HG02678 (cell line): Measurements from ENCODE around the gene KIF1A.
"Not testable (repeated sequence)": the region's sequence is repeated elsewhere in the genome, so short reads cannot be mapped to it uniquely, and the experiment has no call there.

Source experiments
- ATAC-seq: cut with Tn5 transposase; IDR thresholded peaks from one replicate; pipeline ENCODE4 v1.9.1; 2021; ENCODE audit warnings: mild to moderate bottlenecking, moderate library complexity; ENCODE audit not compliant: unreplicated experiment

KIF1A gene

DNA sequence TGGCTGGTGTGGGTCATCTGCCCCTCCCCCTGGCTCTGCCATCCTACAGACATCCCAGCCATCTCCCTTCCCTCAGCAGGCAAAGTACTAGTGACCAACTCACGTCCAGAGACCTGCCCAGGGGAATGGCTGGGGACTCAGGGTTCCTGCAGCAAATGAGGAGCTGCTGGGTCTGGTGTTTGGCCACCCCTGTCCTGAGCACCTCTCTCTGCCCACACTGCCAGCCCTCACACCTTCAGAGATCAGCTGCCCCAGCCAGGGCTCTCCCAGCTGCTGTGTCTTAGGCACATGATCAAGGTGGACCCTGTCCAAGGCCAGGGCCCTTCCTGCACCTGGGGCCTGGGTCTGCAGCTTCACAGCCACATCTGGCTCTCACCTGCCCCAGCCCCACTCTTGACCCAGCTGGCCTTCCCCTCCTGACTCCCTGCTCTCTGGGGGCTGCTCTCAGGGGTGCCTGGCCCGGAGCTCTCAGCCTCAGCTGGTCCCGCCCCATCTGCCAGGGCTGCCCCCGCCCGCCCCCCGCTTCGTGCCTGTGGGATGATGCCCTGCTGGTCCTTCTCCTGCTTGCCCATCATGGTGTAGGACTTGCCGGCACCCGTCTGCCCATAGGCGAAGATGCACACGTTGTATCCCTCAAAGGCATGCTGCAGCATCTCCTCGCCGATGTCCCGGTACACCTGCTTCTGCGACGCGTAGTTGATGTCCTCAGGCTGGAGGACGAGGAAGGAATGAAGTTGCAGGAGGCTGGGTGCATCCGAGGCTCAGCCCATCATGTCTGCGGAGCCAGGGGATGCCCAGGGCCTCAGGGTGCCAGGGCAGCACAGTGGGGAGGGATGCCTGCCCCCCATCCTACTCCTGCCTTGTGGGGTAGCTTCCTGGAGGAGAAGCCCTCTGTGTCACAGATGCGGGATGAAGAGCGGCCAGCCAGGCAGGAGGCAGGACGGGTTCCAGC lies 32.2 kb downstream of the KIF1A start:
- no peak for ATAC-seq

DNA sequence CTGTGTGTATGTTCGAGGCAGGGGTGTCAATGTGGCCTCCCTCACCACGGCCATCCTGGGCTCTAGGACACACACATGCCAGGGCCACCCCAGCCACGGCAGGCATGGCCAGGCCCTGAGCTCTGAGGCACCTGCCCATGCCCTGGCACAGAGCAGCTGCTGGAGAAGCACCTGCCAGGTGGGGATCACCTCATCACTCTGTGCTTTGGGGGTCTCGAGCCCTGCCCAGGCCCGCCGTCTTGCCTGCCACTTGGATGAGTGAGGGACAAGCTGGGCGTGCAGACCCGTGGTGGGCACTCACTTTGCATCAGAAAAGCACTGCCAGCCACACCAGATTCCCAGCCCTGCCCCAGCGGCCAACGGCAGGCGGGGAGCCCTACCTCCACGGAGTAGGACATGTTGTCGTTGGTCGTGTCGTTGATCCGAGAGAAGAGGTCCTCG lies 33.1 kb downstream of the KIF1A start:
- ATAC-seq: no peak

DNA sequence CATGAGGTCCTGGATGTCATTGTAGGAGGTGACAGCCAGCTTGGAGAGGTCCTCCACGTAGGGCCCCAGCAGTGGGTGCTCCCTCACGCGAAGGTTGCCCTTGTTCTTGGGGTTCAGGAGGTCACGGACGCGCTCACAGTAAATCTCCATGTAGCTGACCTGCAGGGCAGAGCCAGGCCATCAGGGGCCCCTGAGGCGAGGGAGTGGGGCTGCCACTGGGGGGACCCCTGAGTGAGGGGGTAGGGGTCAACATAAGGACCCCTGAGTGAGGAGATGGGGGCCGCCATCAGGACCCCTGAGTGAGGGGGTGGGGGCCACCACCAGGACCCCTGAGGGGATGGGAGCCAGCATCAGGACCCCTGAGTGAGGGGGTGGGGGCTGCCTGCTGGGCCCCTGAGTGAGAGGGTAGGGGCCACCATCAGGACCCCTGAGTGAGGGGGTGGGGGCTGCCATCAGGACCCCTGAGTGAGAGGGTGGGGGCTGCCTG lies 33.6 kb downstream of the KIF1A start:
- no peak for ATAC-seq

DNA sequence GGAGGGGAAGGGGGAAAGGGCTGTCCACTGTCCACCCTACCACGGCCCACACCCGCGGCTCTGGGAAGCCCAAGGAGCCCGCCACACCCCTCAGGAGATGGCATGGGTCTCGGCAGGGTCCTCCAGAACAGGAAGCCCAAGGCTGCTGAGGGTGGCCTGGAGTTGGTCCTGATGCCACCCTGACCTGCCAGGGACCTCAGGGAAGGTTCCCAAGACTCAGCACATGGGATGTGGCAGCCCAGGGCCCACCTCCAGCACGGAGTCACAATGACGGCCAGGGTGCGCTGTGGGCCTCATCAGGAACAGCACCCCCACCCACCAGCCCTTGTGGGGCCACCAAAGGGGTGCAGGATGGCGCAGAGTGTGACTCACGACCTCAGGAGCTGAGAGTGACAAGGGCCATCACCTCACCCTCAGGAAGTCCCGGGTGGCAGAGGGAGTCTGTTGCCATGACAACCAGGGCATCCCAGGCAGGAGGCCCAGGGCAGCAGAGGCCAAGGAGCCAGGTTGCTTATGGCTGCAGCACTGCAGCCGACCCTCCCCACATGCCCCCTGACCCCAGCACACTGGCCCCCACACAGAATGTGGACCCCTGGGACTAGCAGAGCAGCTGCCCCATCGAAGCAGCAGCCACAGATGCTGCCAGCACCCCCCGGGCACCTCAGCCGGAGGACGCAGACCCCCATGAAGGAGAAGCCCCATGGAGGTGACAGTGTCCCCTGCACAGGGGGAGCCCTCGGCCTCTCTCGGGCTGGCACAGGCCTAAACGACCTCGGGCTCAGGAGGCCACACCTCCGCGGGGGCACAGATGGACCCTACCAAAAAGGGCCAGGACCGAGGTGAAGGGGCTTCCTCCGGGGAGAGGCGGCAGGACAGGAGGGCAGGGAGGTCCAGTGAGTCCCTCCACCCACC lies 34.3 kb downstream of the KIF1A start:
- no peak for ATAC-seq

DNA sequence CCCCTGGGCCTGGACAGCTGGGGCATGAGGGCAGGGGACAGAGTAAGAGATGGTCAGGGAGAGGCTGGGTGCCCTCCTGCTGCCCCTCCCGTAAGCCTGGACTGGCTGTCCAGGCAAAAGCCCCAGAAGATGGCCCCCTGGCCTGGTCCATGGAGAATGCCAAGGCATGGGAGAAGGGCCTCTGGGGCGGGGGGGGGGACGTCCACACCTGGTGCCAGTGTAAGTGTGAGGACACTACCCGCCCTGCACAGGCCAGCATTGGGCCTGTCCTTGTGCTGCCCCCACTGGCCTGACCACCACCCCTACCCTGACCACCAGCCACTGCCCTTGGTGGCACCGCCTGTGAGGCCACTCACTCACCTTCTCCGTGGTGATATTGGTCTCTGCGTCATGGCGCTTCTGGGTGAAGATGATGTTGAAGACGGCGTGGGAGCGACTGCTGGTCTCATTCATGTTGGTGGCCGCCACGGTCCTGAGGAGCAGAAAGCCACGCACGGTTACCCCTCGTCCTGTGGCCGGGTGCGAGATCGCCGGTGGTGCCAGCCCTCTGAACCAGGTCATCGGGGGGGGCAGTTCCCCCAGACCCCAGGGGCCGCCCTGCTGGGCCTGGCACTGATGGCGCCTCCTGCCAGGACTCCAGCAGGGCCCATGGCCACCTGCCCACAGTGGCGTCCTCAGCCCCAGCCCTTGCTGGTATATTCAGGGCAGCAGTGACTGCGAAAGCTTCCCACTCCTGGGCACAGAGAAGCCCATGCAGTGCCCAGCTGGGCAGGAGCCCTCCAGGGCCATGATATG lies 35.2 kb downstream of the KIF1A start:
- no peak for ATAC-seq

DNA sequence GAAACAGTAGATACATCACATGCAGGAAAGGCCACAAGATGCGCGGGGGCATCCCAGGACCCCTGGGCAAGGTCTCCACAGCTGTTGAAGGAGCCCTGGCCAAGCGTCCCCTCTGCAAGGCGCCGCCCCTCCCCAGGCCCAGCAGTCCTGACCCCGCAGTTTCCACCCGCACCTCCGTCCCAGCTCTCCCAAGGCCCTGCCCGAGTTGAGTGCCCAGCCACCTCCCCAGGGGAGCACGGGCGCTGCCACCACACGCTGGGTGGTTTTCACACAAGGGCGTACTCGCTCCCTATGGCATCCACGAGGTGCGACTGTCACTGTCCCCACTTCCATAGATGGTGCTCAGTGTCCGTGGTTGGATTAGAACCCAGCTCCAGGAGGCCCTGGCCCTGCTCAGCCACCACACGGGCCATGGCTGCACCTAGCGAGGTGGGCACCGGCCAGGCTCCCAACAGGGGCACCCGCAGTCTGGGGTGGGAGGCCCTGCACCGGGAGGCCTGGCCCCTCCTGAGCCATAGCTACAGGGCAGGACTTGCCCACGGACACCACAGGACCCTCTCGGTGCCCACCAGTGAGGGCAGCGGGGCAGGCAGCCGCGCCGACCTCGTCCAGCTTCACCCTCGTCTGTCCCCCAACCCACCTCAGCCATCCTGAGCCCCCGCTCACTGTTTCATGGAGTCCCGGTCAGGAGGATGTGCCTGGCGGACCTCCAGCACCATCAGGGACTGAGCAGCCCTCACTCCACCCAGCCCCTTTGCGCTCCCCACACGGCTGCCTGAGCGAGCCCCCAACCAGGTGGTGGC lies 36.0 kb downstream of the KIF1A start:
- no peak for ATAC-seq

DNA sequence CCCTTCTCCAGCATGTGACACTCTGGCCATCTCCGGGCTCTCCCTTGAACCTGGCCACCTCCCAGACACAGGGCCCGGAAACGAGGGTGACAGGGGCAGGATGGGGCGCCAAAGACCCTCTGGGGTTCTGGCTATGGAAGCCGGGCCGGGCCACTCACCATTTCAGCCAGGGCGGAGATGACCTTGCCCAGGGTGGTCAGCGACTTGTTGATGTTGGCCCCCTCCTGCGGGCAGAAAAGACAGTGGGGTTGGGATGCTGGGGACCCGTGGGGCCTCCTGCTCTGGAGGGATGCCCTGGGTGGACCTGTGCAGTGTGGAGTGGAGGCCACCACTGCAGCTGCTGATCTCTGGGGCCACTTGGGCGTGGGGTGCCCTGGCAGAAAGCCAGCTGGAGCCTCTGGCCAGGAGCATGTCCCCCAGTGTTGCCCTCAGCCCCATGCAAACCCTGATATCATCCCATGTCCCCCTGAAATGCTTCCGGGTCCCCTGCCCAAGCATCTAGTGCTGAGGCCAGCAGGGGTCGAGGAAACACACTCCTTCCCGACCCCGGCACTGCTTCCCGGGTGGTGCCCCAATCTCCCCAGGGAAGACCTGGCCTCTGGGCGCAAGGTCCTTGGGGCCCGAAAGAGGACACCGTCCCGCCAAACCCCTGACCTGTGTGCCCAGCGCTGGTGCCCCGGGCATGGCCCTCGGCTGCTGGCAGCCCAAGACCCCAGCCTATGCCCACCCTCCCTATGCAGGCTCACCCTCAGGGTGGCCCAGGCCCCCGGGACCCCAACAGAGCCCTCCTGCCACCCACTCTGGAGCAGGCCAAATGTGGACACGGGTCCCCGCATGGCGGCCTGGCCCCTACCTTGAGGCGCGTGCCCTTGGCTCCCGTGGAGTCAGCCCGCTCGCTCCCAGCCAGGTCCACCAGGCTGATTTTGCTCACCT lies 36.9 kb downstream of the KIF1A start:
- no peak for ATAC-seq

DNA sequence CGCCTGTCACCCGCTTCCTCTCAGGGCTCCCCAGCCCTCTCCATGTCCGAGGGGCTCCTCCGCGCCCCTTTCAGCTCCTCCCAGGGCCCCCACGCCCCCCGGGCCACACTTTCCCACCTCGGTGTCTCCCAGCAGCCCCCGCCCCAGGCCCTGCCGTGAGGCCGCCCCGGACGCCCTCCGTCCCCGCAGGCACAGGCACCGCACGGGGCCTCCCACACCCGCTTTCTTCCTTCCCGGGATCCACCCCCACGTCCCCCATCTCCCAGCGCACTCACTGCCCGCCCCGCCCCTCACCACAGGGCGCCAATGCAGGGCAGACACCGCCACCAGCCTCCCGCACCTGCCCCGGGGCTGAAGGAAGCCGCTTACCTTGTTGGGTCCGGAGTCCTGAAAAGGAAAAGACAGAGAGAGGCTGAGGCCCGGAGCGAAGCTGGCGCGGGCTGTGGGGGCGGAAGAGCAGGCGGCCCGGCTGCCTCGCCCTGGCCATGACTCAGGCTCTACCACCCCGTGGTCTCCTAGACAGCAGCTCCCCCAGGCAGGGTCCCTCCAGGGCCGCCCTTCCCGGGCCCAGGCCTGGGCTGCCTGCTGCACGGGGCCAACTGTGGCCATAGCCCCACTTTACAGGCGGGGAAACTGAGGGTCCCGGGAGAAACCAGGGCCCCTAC lies 37.7 kb downstream of the KIF1A start:
- no peak for ATAC-seq

DNA sequence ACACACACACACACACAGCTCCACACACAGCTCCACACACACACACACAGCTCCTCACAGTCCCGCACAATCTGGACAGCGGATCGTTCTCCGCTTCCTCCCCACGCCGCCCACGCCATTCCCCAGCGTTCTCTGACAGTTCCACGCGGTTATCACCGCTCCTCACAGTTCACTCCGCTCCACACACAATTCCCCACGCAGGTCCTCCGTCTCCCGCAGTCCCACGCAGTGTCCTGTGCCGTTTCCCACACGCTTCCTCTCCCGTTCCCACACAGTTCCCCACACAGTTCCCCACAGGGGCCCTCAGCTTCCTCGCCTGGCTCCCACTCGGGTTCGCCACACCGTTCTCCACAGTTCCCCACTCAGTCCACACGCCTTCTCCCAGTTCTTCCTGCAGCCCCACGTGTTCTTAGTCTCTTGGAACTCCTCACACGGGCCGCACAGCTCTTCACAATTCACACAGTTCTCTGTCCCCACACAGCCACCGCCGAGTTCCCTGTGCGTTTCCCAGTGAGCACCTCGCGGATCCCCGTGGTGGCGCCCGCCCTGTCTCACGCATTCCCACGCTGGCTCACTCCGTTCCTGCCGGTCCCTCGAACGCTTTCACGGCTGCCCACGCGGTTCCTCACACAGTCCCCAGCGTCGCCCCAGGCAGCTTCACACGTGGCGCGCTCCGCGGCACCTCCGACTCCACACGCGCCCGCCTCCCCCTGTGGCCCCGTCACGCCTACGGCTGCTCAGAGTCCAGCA lies 38.4 kb downstream of the KIF1A start:
- ATAC-seq: no peak

DNA sequence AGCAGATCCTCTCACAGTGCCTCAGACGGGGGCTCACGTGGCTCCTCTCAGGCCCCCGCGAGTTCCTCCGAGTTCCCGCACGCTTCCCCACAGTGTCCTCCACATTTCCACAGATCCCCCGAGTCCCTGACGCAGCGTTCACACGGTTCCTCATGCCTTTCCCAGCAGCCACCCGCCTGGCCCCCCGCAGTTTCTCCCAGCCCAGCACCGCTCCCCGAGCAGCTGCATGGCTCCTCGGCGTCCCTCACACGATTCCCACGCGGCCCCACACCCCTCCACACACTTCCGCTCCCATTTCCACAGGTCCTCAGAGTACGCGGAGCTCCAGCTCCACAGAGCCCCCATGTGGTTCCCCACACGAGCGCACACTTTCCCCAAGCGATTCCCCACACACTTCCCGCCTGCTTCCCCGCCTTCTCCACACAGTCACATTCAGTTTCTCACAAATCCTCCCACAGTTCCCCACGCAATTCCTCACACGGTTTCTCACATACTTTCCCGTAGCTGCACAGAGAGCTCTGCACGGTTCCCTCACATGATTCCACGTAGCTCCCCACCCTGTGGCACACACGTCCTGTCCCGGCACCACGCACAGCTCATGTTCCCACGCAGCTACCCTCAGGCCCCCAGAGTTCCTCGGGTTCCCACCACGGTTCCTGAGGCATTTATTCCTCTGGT lies 39.9 kb downstream of the KIF1A start:
- no peak for ATAC-seq

DNA sequence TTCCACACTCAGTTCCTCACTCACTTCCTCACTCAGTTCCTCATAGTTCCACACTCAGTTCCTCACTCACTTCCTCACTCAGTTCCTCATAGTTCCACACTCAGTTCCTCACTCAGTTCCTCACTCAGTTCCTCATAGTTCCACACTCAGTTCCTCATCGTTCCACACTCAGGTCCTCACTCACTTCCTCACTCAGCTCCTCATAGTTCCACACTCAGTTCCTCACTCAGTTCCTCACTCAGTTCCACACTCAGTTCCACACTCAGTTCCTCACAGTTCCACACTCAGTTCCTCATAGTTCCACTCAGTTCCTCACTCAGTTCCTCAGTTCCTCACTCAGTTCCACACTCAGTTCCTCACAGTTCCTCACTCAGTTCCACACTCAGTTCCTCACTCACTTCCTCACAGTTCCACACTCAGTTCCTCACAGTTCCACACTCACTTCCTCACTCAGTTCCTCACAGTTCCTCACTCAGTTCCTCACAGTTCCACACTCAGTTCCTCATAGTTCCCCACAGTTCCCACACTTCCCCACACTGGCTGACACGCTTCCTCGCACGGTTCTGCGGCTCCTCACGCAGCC lies 40.7 kb downstream of the KIF1A start:
- ATAC-seq: not testable (repeated sequence)

DNA sequence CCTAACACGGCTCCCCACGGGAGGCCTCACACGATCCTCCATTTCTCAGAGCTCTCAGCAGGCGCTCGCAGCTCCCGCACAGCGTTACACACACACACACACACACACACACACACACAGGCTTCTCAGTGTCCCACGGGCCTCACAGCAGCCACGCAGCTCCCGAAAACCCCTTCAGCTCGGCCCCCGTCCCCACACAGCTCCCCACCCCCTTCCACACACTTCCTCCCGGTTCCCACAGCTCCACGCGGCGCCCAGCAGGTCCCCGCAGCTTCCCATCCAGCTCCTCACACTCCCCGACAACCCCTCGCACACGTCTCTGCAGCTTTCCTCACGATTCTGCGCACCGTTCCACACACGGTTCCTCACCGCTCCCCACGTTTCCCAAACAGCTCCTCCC lies 41.6 kb downstream of the KIF1A start:
- ATAC-seq: no peak

DNA sequence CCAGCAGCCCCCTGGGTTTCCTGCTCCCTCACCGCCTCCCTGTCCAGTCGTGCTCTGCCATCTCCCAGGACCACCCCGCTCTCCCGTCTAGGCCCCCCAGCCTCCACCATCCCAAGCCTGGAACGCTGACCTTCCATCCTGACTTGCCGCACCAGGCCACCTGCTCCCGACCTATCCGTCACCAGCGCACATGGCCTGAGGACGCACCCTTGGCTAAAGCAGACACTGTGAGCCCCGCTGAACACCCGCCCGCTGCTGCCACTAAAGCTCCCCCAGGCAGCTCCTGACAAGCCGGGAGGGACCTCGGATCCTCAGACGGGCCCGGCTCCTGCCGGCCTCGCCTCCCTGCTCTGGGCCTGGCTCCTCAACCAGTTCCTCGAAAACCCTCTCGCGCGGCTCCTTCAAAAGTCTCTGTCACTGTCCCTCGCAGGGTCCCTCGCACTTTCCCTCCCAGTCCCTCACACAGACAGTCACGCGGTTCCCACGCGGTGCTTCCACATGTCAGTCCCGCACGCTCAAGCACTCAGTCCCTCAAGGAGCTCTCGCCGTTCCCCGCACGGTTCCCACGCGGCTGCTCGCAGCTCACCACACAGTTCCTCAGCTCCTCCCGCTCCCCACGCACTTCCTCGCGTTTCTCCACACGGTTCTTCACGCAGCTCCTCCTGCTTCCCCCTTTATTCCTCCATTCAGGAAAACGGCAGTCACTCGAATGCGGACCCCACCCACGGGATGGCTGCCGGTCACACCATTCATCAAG lies 42.4 kb downstream of the KIF1A start:
- ATAC-seq: no peak

DNA sequence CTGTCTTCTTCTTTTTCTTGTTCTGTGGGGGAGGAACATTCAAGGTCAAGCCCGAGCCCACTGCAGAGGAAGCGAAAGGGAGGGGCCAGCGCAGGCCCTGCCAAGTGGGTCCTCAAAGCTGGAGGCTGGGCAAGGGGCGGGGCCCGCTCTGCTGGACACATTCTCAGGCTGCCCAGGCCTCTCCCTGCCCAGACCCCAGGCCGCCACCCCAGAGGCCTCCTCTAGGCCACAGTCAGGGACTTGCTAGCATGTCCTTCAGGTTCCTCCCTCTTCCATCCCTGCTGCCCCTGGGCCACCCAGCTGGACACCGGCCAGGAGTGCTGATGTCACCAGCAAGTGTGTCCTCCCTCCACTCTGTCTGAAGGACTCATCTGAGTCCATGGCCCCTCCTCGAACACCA lies 44.1 kb downstream of the KIF1A start:
- ATAC-seq: no peak

DNA sequence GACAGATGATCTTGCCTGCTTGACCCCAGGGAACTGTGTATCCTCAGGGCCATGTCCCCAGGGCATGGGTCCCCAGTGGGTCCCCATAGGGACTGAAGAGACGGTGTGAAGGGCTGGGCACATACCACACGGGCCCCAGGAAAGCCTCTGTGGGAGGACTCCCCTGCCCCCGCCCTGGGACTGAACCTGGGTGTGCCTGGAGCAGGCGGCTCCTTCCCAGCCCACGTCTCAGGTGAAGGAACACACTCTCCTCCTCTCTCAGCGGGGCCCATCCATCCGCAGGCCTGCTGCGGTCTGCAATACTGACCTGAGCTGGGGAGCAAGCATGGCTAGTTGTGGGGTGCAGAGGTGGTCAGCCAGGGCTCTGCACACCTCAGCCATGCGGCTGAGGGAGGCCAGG lies 45.2 kb downstream of the KIF1A start:
- no peak for ATAC-seq

DNA sequence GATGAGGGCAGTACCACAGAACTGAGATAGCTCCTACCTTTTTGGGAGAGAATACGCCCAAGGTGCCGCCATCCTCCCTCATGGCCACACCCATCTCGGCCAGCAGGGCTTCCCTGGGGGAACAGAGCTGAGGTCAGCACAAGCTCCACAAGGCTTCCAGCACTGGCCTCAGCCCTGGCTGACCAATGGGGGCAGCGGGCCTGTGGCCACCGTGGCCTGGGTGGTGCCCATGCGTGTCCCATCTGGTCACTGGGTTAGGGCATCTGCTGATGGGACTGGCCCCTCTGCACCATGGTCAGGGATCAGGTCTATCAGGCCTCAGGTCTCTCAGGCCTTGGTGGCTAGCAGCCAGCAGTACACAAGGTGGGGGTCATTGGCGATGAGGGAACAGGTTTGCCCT lies 50.9 kb downstream of the KIF1A start:
- ATAC-seq: no peak
